Keratinocyte (primary cell): ENCODE data around the gene TBXAS1.

Experiments
- EZH2 ChIP-seq: IDR thresholded peaks from one replicate; pipeline ENCODE4 v1.6.1; 2012; ENCODE audit warnings: inconsistent platforms, mild to moderate bottlenecking, low read length, moderate library complexity
- TF ChIP-seq, protein P1 (sequence below), 3 experiments: IDR thresholded peaks in 1 of 3; conservative IDR thresholded peaks in 1 of 3; optimal IDR thresholded peaks in 1 of 3; 2 replicates in 2 of 3; 3 replicates in 1 of 3; pipeline versions ENCODE3 to v1.5.1; 2011; ENCODE audit warnings: low read length in 3 of 3, mild to moderate bottlenecking in 3 of 3, moderate library complexity in 2 of 3, control low read depth in 1 of 3, inconsistent platforms in 1 of 3; ENCODE audit not compliant: insufficient read depth in 2 of 3; ENCODE audit errors: extremely low read depth in 1 of 3

DNA sequence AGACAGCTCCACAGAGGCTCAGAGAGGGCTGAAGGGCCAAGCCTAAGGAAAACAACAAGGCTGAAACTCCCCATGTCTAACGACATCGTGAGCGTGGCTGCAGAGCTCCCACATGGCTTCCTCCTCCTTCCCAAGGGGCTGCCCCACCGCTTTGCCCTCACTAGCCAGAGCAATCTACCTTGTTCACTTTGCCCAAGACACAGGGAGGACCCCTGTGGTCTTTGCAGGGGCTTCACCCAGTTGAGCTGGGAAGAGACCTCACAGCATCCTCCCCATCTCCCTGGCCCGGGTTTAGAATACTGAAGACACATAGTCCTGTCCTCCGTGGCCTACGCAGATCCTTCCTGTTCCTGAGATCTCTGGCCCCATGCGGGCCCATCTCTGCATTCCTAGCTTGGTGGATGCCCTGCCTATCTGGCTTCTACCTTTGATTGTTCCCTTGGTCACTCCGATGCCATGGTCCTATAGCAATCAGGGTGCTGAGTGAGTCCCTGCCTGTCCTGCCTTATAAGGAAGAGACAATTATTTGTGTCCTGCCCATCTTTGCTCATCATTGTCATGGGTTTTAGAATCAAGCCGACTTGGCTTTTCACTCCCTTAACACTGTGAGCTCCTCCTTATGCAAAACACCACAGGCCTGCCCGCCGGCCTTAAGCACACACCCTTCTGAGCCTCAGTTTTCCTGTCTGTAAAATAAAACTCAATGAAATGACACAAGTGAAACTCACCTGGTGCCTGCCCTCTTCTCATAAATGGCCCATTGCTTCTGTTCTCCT is 160.5 kb downstream of the TBXAS1 start:
- TF ChIP-seq, protein P1, sequence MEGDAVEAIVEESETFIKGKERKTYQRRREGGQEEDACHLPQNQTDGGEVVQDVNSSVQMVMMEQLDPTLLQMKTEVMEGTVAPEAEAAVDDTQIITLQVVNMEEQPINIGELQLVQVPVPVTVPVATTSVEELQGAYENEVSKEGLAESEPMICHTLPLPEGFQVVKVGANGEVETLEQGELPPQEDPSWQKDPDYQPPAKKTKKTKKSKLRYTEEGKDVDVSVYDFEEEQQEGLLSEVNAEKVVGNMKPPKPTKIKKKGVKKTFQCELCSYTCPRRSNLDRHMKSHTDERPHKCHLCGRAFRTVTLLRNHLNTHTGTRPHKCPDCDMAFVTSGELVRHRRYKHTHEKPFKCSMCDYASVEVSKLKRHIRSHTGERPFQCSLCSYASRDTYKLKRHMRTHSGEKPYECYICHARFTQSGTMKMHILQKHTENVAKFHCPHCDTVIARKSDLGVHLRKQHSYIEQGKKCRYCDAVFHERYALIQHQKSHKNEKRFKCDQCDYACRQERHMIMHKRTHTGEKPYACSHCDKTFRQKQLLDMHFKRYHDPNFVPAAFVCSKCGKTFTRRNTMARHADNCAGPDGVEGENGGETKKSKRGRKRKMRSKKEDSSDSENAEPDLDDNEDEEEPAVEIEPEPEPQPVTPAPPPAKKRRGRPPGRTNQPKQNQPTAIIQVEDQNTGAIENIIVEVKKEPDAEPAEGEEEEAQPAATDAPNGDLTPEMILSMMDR (optimal IDR thresholded peaks at IDR 0.05 in 1 of 3, IDR thresholded peaks at IDR 0.05 in 1 of 3, conservative IDR thresholded peaks at IDR 0.05 in 1 of 3; ENCODE audit: extremely low read depth in 1 of 3, insufficient read depth in 2 of 3, low read length in 3 of 3): no peak
- no peak for TF ChIP-seq EZH2
